ENCODE results near the gene LDB2. TPM values are rescaled to one million over a fixed set of nuclear protein-coding genes. Genes with fewer than 3 reads are reported as not detected.

LDB2 gene
- total and polyA plus RNA-seq, 2 of the 8 experiments (the other 6 are each of a cell fraction or from before 2014, with no cell fraction given) = 57.0 to 140 TPM

- CTCF ChIA-PET (ENCODE audit: partially characterized antibody) = interaction anchor here (0.9 kb wide), 1 partner anchor 9 kb away, joined by 3 read pairs; no protein-coding TSS in a partner anchor
- Histone ChIP-seq H2BK120ac (replicated peaks; ENCODE audit: low read depth, low read length) (no peak overlapping the region), H3K9me3 (ENCODE audit: insufficient read depth in 2 of 2, low read depth in 1 of 2, low read length in 1 of 2) (no peaks in the 10 kb centered on the region), H2BK5ac (ENCODE audit: low read depth, low read length) (no peak overlapping the region), H3K27me3 (replicated peaks in 1 of 4; ENCODE audit: control insufficient read depth in 3 of 4, extremely low read depth in 1 of 4, insufficient read depth in 3 of 4, low read length in 3 of 4) (no peaks in the 10 kb centered on the region), H3K27ac (ENCODE audit: low read depth, low read length) (no peak overlapping the region), H2BK20ac (ENCODE audit: low read length) (no peak overlapping the region), H3K23ac (ENCODE audit: insufficient read length) (no peak overlapping the region), H4K5ac (ENCODE audit: insufficient read length, low read depth, low read length) (no peak overlapping the region), H3K4me2 (ENCODE audit: insufficient read depth in 1 of 2, low read depth in 2 of 2, low read length in 2 of 2) (no peak overlapping the region), H2BK12ac (ENCODE audit: low read depth, low read length) (no peak overlapping the region), H3K4me3 (ENCODE audit: extremely low read depth in 1 of 4, insufficient read depth in 2 of 4, low read depth in 3 of 4, low read length in 4 of 4) (no peak overlapping the region), H2AK5ac (ENCODE audit: low read depth, low read length) (no peak overlapping the region), H3K14ac (ENCODE audit: insufficient read length) (no peak overlapping the region), H3K36me3 (ENCODE audit: control insufficient read depth in 2 of 4, insufficient read depth in 4 of 4, low read length in 3 of 4) (no peaks in the 10 kb centered on the region; a peak in 1 of 8 replicates), H3K4me1 (replicated peaks in 1 of 4; ENCODE audit: control insufficient read depth in 3 of 4, insufficient read depth in 4 of 4, low read length in 3 of 4) (no peaks in the 10 kb centered on the region), H4K20me1 (replicated peaks in 1 of 2; ENCODE audit: control insufficient read depth in 1 of 2, insufficient read depth in 2 of 2, low read length in 2 of 2) (peaks cover 0 to 2% of the 10 kb centered on the region in 2 experiments), H3K79me2 (ENCODE audit: control insufficient read depth in 1 of 2, insufficient read depth in 2 of 2, low read length in 2 of 2) (no peaks in the 10 kb centered on the region), H4K91ac (replicated peaks; ENCODE audit: insufficient read length, low read length) (no peak overlapping the region), H3K23me2 (ENCODE audit: low read depth, low read length) (no peaks in the 10 kb centered on the region), H4K8ac (ENCODE audit: extremely low read depth, insufficient read depth, low read length) (no peak overlapping the region), H2AFZ (ENCODE audit: low read length) (no peak overlapping the region), H2BK15ac (ENCODE audit: low read length) (no peak overlapping the region), H3K56ac (replicated peaks; ENCODE audit: insufficient read length, low read depth, low read length) (no peak overlapping the region), H3K9ac (replicated peaks in 1 of 4; ENCODE audit: extremely low read depth in 1 of 4, low read depth in 3 of 4, low read length in 3 of 4) (no peak overlapping the region), H3K4ac (replicated peaks; ENCODE audit: insufficient read length, low read depth, low read length) (no peak overlapping the region), H3K18ac (ENCODE audit: extremely low read depth, low read length) (no peak overlapping the region), H3K79me1 (ENCODE audit: low read depth, low read length) (no peaks in the 10 kb centered on the region)
- POLR2A ChIA-PET (ENCODE audit: partially characterized antibody) = no interaction called here
- DNase-seq (ENCODE audit: low read depth in 1 of 2, low spot score in 2 of 2) (no peak), FAIRE-seq (no peak)
- WGBS, 2 experiments (ENCODE audit: extremely low coverage in 1 of 2, insufficient coverage in 1 of 2, insufficient read length in 1 of 2, insufficient replicate concordance in 2 of 2, low coverage in 1 of 2, low lambda C conversion rate in 2 of 2, missing lambda C conversion rate in 1 of 2) = 87% methylated on average over 3 of the region's 3 CpGs; no CpG with 5 or more reads in 1 of the 2 experiments
- no peak for TF ChIP-seq JUND (IDR thresholded peaks at IDR 0.05; ENCODE audit: low read length)
- no peak for TF ChIP-seq ATF3 (IDR thresholded peaks at IDR 0.05; ENCODE audit: insufficient read depth, low read depth, low read length)
- no peak for TF ChIP-seq POLR2AphosphoS5 (IDR thresholded peaks at IDR 0.05; ENCODE audit: low read depth, low read length)
- TF ChIP-seq CTBP2 (IDR thresholded peaks at IDR 0.05; ENCODE audit: borderline replicate concordance, insufficient read depth, insufficient read length, low read length) = no peak
- no peak for TF ChIP-seq RXRA (IDR thresholded peaks at IDR 0.05; ENCODE audit: insufficient read depth, low read depth, low read length)
- TF ChIP-seq TEAD4 (IDR thresholded peaks at IDR 0.05; ENCODE audit: low read depth, low read length) = no peak
- TF ChIP-seq RFX5 (IDR thresholded peaks at IDR 0.05; ENCODE audit: borderline replicate concordance, low read depth, low read length) = no peak
- TF ChIP-seq CBX8 (IDR thresholded peaks at IDR 0.05; ENCODE audit: borderline replicate concordance, low read depth, low read length) = no peak
- no peak for TF ChIP-seq PHF8 (conservative IDR thresholded peaks at IDR 0.05; ENCODE audit: low read depth, low read length)
Measured at GRCh38 chr4:16705341-16705740, 193.1 kb downstream of the LDB2 start.

All from H1 (cell line).